Coronary artery (tissue), 2 donors: ENCODE data around the gene ASZ1.

Experiments
- DNase-seq: peaks from one replicate; pipeline ENCODE4 v3.0.0-alpha.2; 2017; ENCODE audit warnings: low spot score
- H3K27ac ChIP-seq, 2 donors: fragments of 200-600 bp; sonication (generic); one replicate each; pipeline ENCODE4 v1.5.1; 2016 to 2019
- H3K4me3 ChIP-seq: fragments of 200-600 bp; sonication (generic); 2 replicates; pipeline ENCODE4 v1.5.1; 2016; ENCODE audit warnings: mild to moderate bottlenecking, moderate library complexity
- CTCF ChIP-seq: fragments of 200-600 bp; sonication (generic); IDR thresholded peaks from one replicate; pipeline ENCODE4 v1.5.1; 2019; ENCODE audit warnings: antibody characterized with exemption

ASZ1 gene

GRCh38 chr7:117458977-117459583 lies 31.8 kb upstream of the ASZ1 start:
- no peak overlapping the region for H3K27ac ChIP-seq
- DNase-seq: no peak

GRCh38 chr7:117448655-117449054 lies 21.4 kb upstream of the ASZ1 start:
- Histone ChIP-seq H3K4me3 (no peak overlapping the region), H3K27ac (no peak overlapping the region)
- DNase-seq: no peak
- TF ChIP-seq CTCF: no peak

More at GRCh38 chr7:117458977-117459583, 31.8 kb upstream of the ASZ1 start:
- peak; percentile 48 for TF ChIP-seq CTCF
- no peak overlapping the region for H3K4me3 ChIP-seq

GRCh38 chr7:117446220-117446815 lies 19.0 kb upstream of the ASZ1 start:
- no peak overlapping the region for H3K27ac ChIP-seq
- no peak for DNase-seq
- no peak overlapping the region for H3K4me3 ChIP-seq
- TF ChIP-seq CTCF: no peak

GRCh38 chr7:117445206-117445605 lies 17.9 kb upstream of the ASZ1 start:
- no peak for TF ChIP-seq CTCF
- DNase-seq: no peak
- H3K4me3 ChIP-seq: no peak overlapping the region
- H3K27ac ChIP-seq: no peak overlapping the region

- DNase-seq: no peak
- Histone ChIP-seq H3K4me3 (no peak overlapping the region), H3K27ac (no peak overlapping the region)
- TF ChIP-seq CTCF: no peak
Measured at GRCh38 chr7:117444646-117445045, 17.4 kb upstream of the ASZ1 start.

- no peak for DNase-seq
- no peak overlapping the region for H3K4me3 ChIP-seq
- no peak for TF ChIP-seq CTCF
- no peak overlapping the region for H3K27ac ChIP-seq
Measured at GRCh38 chr7:117435475-117436043, 8.3 kb upstream of the ASZ1 start.
